Stimulated activated CD8-positive, alpha-beta memory T cell treated with anti-CD3 and anti-CD28 coated beads, Interleukin-2, amount 100 ng/mL, for 1 hour (primary cell): Measurements from ENCODE around the gene RDM1.
"Not testable (repeated sequence)": the region's sequence is repeated elsewhere in the genome, so short reads cannot be mapped to it uniquely, and the experiment has no call there.

Experiments
- DNase-seq, 2 donors: peaks; one replicate each; pipeline ENCODE4 v3.0.0-alpha.2; 2020; ENCODE audit warnings: low read depth in 2 of 2

Gene RDM1, protein sequence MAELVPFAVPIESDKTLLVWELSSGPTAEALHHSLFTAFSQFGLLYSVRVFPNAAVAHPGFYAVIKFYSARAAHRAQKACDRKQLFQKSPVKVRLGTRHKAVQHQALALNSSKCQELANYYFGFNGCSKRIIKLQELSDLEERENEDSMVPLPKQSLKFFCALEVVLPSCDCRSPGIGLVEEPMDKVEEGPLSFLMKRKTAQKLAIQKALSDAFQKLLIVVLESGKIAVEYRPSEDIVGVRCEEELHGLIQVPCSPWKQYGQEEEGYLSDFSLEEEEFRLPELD

DNA sequence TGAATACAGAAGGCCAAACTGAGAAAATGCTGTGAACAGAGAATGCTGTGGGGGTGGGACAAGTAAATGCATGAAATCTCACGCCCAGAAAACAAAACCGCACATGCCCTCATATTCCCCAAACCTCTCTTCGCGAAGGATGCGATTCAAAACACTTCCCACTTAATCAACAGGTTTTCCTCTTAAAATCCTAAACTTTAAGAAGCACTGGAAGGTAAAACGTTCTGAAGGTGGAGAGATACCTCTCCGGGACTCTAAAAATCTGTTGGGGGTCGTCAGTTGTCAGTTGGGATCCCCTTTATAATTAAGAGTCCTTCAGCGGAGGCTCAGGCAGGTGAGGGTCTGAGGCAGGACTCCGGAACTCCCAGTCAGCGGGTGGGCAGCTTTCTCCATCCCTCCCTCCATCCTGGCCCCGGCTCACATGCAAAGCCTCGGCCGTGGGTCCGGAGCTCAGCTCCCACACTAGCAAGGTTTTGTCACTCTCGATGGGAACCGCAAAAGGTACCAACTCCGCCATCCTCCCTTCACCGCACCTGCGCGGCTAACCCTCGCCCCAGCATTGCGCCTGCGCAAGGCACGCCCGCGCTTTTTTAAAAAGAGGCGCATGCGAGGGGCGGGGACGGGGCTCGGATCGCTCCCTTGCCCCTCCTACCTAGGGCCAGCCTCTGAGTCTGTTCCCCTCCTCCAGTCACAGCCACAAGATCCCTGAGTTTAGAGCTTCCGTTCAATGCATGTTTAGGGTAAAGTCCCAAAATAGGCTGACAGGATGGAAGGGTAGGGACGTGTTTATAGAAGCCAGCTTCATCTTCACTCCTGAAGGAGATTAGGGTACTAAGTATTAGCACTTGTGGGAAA lies at the start of gene RDM1:
RDM1 (minus strand) TSS at position 563 of the 855 bp plus-strand sequence; CDS start at position 517, 46 bp downstream.
- peak; percentile 61 for DNase-seq

DNA sequence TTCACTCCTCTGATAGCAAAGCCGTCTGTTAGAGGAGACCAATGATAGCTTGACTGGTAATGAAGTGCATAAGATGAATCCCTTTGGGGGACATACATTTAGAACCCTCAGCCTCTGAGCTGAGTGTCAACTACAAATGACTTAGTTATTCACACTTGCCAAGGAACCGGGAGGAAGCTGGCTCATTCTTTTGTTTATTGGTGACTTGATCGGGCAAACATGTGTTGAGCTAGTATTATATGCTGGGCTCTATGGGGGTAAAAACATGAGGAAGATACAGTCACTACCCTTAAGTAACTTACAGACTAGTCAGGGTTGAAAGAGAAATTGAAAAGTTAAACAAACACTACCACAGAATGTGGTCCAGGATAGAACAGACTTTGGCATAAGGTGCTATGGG lies 47.8 kb upstream of the RDM1 start:
- DNase-seq = no peak

DNA sequence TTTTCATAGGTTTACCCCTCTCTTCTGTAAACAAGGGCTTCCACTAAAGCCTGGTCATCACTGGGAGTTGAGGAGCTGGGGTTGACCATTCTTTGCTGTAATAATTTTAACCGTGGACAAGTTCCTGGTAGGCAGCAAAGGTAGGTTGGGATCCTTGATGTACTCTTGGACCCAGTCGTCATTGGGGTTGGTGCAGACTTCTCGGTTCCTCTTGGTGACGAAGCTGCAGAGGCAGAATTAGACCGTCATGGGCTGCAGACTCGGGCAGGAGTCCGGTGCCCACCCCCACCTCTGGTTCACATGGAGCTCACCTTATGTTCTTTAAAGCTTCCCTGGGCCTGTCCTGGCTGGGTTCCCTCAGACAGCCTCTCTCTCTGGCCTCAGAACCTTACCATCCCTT lies 46.9 kb upstream of the RDM1 start:
- no peak for DNase-seq

DNA sequence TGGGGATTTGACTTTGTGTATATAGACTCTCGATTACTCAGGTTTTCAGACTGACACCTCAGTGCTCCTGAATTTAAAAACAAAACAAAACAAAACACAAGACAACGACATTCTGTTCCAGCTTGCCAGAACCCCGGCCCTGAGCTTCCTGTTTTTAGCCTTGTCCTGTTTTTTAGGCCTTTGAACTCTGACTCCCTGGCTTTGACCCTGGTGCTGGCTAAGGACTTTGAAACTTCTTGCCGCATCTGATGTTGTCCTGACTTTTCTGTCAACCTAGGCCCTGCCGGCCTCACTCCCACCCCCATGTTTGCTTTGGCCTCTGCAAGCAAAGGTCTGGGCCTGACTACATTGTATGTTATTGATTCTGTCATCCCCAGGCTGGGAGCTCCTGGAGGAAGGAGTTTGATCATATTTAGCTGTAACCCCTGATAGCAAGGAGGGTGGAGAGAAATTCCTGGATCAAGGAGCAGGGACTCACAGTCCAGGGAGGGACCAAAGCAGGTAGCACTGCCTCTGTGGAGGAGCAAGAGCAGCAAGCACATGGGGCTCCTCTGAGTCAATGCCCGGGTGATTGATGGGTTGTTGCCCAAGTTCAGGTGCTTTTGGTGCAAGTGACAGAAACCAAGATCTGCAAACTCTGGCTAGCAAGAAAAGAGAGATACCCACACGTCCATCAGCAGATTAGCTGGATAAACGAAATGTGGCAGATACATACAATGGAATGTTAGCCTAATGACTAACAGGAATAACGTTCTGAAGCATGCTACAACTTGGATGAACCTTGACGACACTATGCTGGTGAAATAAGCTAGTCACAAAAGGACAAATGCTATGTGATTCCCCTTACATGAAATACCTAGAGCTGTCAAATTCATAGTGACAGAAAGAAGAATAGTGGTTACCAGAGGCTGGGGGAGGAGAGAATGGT lies 43.0 kb upstream of the RDM1 start:
- no peak for DNase-seq

DNA sequence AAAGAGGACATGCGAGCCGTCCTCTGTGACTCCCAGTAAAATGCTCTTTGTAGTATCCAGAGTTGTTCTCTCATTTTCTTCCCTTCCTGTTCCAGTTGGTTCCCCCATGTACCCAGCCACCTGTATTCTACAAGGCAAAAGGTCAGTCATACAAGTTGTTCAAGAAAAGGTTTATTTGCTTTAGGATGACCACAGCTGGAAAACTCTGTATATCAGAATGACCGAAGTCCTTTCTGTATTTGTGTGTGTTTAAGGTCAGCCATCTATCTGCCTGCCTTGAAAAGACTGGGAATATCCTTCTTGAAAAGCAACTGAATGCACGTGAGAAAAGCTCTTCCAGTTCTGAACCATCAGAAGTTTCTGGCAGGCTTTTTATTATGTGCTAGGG lies 42.4 kb upstream of the RDM1 start:
- no peak for DNase-seq

DNA sequence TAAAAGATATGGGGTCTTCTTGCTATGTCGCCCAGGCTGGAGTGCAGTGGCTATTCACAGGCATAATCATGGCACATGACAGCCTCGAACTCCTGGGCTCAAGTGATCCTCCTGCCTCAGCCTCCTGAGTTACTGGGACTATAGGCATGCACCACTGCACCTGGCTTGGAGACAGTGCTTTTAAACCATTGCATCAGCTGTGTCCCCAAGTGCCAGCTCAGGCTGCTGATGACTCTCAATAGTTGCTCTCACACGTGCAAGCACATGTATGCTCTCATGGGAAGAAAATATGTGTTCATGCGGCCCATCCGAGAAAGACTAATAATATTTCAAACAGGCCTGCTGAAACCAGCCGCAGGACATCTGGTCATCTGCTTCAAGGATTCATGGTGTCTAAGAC lies 42.0 kb upstream of the RDM1 start:
- DNase-seq = no peak

DNA sequence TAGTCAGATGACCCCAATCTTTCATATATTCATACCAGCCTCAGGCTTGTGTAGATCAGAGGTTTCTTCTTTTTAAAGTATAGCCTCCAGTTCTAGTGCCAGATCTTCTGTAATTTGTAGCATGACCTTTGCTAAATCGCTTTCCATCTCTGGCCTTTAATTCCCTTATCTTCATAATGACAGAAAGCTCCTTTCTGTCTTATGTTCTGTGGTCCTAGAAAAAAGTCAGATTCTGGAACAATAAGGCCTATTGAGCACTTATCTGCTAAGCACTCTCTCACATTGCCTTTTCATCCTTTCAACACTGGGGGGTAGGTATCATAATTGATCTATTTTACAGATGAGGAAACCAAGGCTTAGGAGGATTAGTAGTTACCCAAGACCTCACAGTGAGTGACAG lies 41.5 kb upstream of the RDM1 start:
- no peak for DNase-seq

DNA sequence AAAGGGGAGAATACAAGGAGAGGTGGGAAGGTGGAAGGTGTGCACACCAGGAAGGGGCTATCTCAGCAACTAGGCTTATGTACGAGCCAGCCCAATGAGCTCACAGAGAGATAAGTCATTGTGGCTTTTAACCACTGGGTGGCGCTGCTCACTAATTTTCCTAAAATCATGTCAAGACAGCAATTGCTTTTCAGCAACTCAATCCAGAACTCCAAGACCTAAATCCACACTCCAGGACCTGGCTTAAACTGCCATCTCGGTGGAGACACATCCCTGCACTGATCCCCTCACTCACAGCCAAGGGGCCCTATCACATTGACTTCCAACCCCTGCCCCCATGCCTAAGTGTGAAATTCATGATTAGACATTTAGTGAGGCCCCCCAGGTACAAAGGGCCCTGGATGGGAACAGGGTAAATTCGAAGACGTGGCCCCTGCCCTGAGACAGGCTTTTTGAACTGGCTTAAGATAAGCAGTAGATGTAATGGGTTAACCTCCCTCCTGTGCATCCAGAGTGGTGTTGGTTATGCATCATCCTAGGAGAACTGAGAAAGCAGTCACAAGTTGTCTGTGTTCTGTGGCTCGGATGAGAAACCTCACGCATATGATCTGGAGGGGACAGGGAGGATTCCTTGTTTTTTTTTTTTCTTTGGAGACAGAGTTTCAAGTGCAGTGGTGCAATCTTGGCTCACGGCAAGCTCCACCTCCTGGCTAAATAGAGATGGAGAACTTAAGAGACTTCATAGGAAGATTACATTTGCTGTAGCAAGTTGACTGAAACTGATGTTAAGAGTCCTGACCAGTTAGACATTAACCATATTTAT lies 39.2 kb upstream of the RDM1 start:
- DNase-seq = peak; percentile 44 to 57

DNA sequence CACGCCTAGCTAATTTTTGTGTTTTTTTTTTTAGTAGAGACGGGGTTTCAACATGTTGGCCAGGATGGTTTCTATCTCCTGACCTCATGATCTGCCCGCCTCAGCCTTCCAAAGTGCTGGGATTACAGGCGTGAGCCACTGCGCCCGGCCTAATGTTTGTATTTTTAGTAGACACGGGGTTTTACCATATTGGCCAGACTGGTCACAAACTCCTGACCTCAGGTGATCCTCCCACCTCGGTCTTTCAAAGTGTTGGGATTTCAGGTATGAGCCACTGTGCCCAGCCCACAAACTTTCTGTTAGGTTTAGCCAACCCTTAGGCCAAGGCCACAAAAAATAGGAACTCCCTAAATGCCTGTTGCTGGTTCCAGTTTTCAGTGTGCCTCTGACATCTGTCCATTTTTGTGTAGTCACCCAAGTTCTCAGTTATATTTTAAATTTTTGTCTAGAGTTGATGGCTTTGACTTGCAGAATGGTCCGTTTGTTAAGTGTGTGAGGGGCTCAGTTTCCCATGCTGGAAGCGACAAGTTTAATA lies 38.0 kb upstream of the RDM1 start:
- no peak for DNase-seq

DNA sequence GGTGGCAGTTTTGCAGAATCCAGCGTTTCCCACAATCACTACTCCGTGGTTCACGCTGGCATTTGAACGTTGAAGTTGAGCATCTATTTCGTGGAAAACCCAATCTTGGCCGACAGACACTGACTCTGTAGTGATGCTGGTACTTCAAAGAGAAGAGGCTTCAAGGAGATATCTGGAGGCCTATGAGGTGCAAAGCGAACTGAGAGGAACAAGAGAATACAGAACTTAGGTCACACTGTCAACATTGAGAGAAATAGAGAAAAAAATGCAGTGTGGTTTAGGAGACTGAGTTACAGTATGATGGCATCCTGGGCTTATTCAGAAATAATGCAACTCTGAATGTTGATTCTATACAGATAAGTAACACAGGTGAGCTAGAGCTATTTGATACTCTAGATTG lies 34.7 kb upstream of the RDM1 start:
- no peak for DNase-seq

DNA sequence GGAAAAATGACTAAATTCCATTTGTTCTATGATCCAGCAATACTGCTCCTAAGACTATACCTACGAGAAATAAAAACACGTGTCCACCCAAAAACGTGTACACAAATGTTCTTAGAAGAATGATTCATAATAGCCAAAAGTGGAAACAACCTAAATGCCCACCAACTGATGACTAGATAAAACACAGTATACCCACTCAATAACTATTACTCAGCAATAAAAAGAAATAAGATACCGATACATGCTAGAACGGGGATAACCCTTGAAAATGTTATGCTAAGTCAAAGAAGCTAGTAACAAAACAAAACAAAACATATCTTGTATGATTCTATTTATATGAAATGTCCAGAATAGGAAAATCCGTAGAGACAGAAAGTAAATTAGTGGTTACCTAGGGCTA lies 33.1 kb upstream of the RDM1 start:
- DNase-seq = no peak

DNA sequence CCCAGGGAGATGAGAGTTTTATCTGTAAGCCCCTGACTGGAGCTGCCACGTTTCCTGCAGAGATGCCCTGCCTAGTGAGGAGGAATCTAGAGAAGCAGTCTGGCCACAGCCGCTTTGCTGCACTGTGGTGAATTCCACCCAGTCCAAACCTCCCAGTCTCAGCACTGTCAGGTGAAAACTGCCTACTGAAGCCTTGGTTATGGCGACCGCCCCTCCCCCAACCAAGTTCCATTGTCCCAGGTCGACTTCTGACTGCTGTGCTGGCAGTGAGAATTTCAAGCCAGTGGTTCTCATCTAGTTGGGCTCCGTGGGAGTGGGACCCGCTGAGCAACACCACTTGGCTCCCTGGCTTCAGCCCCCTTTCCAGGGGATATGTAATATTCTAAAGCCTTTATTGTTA lies 23.1 kb upstream of the RDM1 start:
- no peak for DNase-seq

DNA sequence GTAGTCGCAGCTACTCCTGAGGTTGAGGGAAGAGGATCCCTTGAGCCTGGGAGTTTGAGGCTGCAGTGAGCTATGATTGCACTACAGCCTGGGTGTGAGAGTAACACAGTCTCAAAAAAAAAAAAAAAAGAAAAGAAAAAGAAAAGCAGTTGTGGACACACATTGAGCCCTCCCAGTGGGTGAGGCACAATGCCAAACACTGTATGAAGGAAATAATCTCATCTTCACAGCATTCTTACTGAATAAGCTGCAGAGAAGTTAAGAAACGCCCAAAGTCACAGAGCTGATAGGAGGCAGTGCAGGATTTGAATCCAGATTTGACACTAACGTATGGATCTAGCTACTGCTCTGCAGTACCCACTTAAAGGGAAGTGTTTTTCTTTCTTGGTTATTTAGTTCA lies 18.8 kb upstream of the RDM1 start:
- DNase-seq = no peak

DNA sequence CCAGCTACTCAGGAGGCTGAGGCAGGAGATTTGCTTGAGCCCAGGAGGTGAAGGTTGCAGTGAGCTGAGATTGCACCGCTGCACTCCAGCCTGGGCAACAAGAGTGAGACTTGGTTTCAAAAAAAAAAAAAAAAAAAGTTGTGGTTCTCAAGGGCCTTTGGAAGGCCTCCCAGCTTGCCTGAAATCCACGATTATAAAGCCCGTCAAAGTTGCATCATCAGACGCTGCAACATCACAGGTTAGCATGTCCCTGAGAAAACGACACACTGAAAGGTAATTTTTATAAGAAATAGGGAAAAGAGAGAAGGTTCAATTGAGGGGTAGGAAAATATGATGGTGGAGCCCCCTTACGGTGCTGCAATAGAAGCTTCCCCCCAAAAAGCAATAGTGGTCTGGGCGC lies 17.5 kb upstream of the RDM1 start:
- no peak for DNase-seq

DNA sequence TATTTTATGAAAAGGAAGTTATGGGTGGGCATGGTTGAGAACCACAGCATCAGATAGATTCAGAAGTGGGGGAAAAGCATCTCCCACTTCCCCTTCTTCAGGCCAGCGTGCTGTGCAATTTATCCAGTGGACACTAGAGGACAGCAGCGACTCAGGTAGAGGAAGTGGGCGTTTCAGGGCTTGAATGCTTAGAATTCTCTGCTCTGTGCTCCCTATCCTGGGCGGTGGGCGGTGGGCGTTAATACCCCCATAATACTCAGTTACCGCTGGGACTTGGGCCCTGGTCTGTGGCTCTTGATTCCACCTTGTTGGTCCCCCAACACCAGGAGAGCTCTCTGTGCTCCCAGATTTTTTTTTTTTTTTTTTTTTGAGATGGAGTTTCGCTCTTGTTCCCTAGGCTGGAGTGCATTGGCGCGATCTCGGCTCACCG lies 16.6 kb upstream of the RDM1 start:
- peak; percentile 16 to 35 for DNase-seq

DNA sequence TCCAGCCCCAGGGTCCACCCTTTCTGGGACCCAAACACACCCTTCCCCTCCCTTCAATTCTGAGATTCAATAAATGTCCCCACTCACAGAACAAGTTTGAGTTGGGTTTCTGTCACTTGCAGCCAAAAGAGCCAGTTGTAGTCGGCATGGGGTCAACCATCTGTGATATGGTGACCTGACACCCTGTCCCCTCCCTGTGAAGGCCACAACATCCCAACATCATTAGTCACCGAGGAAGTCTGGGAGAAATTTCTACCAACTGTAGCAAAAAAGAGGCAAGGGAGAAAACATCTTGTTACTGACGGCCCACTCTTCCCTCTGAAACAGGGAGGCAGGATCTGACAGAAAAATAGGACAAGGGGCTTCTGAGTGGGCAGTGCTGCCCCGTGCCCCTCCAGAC lies 13.6 kb upstream of the RDM1 start:
- no peak for DNase-seq

DNA sequence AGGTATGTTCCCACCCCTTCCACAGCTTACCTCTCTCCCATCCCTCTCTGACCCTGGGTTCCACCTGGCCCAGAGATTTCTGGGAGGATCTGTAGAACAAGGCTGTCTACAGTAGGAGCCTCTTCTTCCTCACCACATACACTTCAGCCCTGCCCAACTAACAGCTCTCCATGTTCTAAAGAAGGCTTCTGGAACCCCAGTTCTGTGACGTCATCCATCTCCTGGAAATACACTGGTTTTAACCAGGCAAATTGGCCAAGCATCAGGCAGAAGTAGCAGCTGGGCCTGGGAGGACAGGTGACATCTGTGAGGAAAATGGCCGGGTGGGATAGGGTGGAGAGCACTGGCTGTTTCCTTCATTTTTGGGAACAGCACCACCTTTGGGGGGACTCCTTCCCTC lies 13.0 kb upstream of the RDM1 start, which contains the start of gene LYZL6:
LYZL6 (minus strand) TSS at position 177 of the 400 bp plus-strand sequence. CDS start 4,357 bp downstream, outside the sequence.
- no peak for DNase-seq

DNA sequence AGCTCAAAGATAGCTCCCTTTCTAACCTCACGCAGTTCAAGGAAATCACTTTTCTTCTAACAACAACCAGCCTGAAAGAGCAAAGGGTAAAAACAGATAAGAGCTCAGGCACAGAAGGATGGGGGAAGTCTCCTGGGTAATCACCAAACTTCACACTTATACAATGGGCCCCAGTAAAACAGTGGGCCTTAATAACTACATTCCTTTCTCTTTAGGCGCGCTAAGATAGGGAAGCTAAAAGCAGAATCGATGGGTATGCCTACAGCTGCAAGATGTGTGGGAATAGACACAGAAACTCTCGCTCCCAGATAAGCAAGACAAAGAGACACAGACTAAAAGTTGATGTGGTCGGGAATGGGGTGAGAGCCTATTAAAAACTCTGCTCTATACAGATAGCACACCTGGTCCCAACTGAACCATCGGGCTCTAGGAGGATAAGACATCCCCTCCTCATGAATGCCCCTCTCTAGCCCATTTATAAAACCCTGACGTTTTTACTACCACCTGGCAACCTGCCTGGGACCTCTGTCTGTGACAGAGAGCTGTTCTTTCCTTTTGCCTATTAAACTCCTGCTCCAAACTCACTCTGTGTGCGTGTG lies 12.1 kb upstream of the RDM1 start:
- DNase-seq = no peak

DNA sequence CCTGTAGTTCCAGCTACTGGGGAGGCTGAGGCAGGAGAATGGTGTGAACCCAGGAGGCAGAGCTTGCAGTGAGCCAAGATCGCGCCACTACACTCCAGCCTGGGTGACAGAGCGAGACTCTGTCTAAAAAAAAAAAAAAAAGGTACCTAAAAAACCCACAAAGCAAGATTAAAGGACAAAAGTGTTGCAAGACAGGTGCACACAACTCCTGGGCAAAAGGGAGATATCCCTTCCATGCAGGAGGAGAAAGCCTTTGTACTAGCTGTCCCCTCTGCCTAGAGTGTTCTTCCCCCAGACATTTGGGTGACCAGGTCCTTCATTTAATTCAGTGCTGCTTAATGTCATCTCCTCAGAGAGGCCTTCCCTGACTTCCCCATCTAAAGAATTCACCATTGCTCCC lies 7.9 kb upstream of the RDM1 start:
- not testable (repeated sequence) for DNase-seq

DNA sequence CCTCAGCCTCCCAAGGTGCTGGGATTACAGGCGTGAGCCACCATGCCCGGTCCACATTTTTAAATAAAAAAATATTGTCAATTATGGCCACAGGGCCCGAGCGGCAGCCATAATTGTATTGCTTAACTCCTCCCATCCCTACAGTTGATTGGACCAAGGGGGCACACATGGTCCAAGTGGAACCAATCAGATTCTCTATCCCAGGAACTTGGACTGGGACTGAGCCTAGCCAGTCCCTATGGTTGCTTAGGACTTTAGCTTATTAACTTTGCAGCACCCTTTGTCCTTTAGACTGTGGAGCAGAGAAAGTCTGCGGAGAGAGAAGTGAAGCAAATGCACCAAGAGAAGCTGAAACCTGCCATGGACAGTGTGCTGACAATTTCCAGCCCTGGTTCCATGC lies 5.5 kb upstream of the RDM1 start:
- no peak for DNase-seq

DNA sequence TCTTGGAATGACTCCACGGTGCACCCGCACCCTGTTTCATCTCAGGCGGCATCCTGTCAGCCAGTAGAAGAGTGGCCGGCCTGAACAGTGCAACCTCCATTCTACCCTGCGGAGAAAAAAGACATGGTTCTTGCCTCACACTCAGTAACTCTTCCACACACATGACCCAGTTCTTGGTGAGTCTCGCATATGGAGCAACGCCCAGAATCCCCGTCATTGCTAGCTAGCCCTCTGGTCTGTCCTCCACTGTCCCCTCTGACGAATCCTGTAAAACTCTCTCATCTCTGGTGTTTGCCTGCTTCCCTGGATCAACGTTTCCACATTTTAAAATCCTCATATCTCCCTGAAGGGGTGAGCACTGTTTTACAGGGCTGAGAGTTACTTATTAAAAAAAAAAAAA lies 4.2 kb upstream of the RDM1 start:
- DNase-seq = no peak
